Skeletal muscle tissue (tissue), 4 donors: ENCODE results near the gene GNGT1. TPM values are rescaled to one million over a fixed set of nuclear protein-coding genes. Genes with fewer than 3 reads are reported as not detected.

ENCODE experiments used
- H3K27ac ChIP-seq: one replicate; pipeline ENCODE4 v1.7.0; 2013; ENCODE audit warnings: mild to moderate bottlenecking, low read depth, low read length, inconsistent platforms
- H3K27me3 ChIP-seq, 3 donors: one replicate each; pipeline ENCODE4 v1.7.0; 2013; ENCODE audit warnings: low read length in 3 of 3; ENCODE audit not compliant: control insufficient read depth in 3 of 3, insufficient read depth in 3 of 3
- H3K36me3 ChIP-seq, 3 donors: one replicate each; pipeline ENCODE4 v1.7.0; 2013; ENCODE audit warnings: low read length in 3 of 3; ENCODE audit not compliant: control insufficient read depth in 3 of 3, insufficient read depth in 3 of 3
- H3K4me1 ChIP-seq, 3 donors: one replicate each; pipeline ENCODE4 v1.7.0; 2013; ENCODE audit warnings: low read length in 3 of 3, mild to moderate bottlenecking in 3 of 3; ENCODE audit not compliant: control insufficient read depth in 3 of 3, insufficient read depth in 3 of 3
- H3K4me3 ChIP-seq, 3 donors: one replicate each; pipeline ENCODE4 v1.7.0; 2013; ENCODE audit warnings: low read length in 3 of 3
- H3K9ac ChIP-seq, 3 donors: one replicate each; pipeline ENCODE4 v1.7.0; 2013; ENCODE audit warnings: low read length in 3 of 3, mild to moderate bottlenecking in 3 of 3, moderate library complexity in 2 of 3, low read depth in 1 of 3
- H3K9me3 ChIP-seq, 3 donors: one replicate each; pipeline ENCODE4 v1.7.0; 2013; ENCODE audit warnings: low read length in 3 of 3; ENCODE audit not compliant: control insufficient read depth in 3 of 3
- total RNA-seq: library from RNA; depleted of rRNA; stranded (reverse); fragments of >200 nt; gene quantifications from one replicate; pipeline ENCODE4 v1.2.3, GENCODE V29; 2014
- donor health status: Osteomylitis.

Gene GNGT1
- total RNA-seq, 1 donor from 2014 or later: not detected

DNA sequence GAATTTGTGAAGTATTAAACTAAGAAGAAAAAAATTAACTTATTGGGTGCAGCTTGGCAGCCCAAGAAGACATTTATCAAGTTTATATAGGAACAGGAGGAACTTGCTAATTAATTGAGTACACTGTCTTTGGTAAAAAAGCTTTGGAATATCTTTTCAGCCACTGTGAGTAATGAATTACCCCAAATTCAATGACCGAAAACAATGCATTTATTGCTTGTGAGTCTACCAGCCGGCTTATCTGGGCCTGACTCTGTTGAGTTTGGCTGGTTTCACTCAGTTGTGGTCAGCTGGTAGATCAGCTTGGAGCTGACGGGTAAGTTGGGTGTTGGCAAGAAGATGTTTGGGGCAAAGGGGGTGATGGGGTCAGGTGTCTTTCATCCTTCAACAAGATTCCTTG is 26.8 kb downstream of the GNGT1 start:
- Histone ChIP-seq H3K9me3 (no peaks in the 10 kb centered on the region), H3K9ac (no peak overlapping the region), H3K4me1 (no peaks in the 10 kb centered on the region), H3K4me3 (no peak overlapping the region), H3K27ac (no peak overlapping the region), H3K27me3 (no peaks in the 10 kb centered on the region), H3K36me3 (no peaks in the 10 kb centered on the region)

DNA sequence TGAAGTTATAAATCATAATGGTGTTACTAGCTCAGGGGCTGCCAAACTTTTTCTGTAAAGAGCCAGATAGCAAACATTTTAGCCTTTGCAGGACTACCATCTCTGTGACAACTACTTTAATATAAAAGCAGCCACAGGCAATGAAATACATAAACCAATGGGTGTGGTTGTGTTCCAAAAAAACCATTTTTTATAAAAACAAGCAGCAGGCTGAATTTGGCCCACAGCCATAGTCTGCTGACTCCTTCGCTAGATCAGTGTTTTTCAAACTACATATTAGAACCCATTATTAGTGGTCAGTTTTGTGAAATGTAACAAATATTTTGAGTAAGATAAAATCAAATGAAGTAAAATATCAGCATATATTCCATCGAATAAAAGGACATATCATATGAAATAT is 28.7 kb downstream of the GNGT1 start:
- no peaks in the 10 kb centered on the region for H3K4me1 ChIP-seq
- no peak overlapping the region for H3K4me3 ChIP-seq
- no peak overlapping the region for H3K9ac ChIP-seq
- no peaks in the 10 kb centered on the region for H3K36me3 ChIP-seq
- no peaks in the 10 kb centered on the region for H3K9me3 ChIP-seq
- H3K27ac ChIP-seq: no peak overlapping the region
- no peaks in the 10 kb centered on the region for H3K27me3 ChIP-seq

- no peaks in the 10 kb centered on the region for H3K9me3 ChIP-seq
- H3K27me3 ChIP-seq: no peaks in the 10 kb centered on the region
- no peak overlapping the region for H3K4me3 ChIP-seq
- no peak overlapping the region for H3K27ac ChIP-seq
- H3K4me1 ChIP-seq: no peaks in the 10 kb centered on the region
- H3K9ac ChIP-seq: no peak overlapping the region
- H3K36me3 ChIP-seq: no peaks in the 10 kb centered on the region
Observed at GRCh38 chr7:93937818-93938217, 31.5 kb downstream of the GNGT1 start.

DNA sequence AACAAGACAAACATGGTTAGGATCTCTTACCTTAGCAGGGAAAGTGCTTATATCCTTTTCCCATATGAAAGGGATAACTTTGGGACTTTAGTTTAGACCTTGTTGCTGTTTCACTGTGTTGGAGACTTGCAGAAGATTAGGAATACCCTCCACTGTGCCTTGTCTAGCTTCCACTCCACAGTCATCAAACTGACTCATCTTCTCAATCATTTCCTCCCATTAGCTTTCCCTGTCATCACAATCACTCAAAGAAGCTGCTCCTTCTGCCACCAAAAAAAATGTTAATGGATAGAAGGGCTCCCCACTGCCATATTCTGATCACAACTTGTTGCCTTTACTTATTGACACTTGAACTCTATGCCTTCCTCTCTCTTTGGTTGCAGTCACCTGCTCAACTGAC is 31.9 kb downstream of the GNGT1 start:
- Histone ChIP-seq H3K36me3 (no peaks in the 10 kb centered on the region), H3K4me1 (no peaks in the 10 kb centered on the region), H3K27me3 (no peaks in the 10 kb centered on the region), H3K9me3 (no peaks in the 10 kb centered on the region), H3K4me3 (no peak overlapping the region), H3K27ac (no peak overlapping the region), H3K9ac (no peak overlapping the region)

DNA sequence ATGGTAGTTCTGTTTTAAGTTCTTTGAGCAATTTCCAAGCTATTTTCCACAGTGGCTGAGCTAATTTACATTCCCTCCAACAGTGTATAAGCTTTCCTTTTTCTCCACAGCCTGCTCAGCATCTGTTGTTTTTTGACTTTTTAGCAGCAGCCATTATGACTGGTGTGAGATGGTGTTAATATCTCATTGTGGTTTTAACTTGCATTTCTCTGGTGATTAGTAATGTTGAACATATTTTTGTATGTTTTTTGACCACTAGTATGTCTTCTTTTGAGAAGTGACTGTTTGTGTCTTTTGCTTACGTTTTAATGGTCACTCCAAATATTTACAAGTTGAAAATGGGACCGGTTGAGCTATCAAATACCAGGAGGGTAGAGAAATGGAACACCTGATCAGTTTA is 35.6 kb downstream of the GNGT1 start:
- no peaks in the 10 kb centered on the region for H3K9me3 ChIP-seq
- no peak overlapping the region for H3K27ac ChIP-seq
- no peak overlapping the region for H3K4me3 ChIP-seq
- H3K4me1 ChIP-seq: peaks cover 0 to 4% (median 0%) of the 10 kb centered on the region in 3 donors
- H3K27me3 ChIP-seq: no peaks in the 10 kb centered on the region
- no peak overlapping the region for H3K9ac ChIP-seq
- no peaks in the 10 kb centered on the region for H3K36me3 ChIP-seq

- H3K27ac ChIP-seq: no peak overlapping the region
- no peaks in the 10 kb centered on the region for H3K9me3 ChIP-seq
- H3K9ac ChIP-seq: no peak overlapping the region
- H3K4me3 ChIP-seq: no peak overlapping the region
- H3K27me3 ChIP-seq: no peaks in the 10 kb centered on the region
- H3K36me3 ChIP-seq: no peaks in the 10 kb centered on the region
- H3K4me1 ChIP-seq: peaks cover 0 to 4% (median 0%) of the 10 kb centered on the region in 3 donors
Observed at GRCh38 chr7:93943816-93944540, 37.6 kb downstream of the GNGT1 start.

DNA sequence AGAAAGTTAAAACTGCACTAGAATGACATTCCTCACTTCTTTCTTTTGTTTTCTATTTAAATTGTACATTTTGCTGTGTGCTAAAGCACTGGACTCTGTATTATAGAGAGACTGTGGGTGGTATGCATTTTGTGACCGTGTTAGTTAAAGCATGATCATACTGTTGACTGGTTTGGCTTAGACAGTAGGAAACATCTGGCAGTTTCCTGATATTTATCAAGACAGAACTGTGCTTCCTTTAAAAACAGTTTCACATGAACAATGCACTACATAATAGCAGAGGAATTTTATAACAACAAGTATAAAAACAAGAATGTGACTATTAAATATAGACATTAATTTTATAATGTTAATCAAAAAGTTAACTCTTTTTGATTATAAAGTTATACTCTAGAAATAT is 38.3 kb downstream of the GNGT1 start:
- Histone ChIP-seq H3K4me1 (peaks cover 0 to 4% (median 0%) of the 10 kb centered on the region in 3 donors), H3K36me3 (no peaks in the 10 kb centered on the region), H3K27ac (no peak overlapping the region), H3K9ac (no peak overlapping the region), H3K27me3 (no peaks in the 10 kb centered on the region), H3K9me3 (no peaks in the 10 kb centered on the region), H3K4me3 (no peak overlapping the region)

DNA sequence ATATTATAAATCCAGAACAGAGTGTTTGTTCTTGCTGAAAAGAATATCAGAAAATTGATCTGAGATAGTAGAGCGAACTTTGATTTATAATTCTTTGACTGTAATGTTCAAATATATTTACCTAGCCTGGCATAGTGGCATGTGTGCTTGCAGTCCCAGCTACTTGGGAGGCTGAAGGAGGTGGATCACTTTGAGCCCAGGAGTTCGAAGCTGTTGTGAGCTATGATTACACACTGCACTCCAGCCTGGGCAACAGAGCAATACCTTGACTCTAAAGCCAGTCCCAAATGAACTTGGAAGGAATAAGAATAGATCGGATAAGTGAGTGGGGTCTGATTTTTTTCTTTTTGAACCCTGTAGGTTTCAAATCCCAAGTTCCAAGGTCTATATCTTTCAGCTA is 38.7 kb downstream of the GNGT1 start:
- Histone ChIP-seq H3K4me1 (peaks cover 0 to 4% (median 0%) of the 10 kb centered on the region in 3 donors), H3K9me3 (no peaks in the 10 kb centered on the region), H3K9ac (no peak overlapping the region), H3K27me3 (no peaks in the 10 kb centered on the region), H3K4me3 (no peak overlapping the region), H3K36me3 (no peaks in the 10 kb centered on the region), H3K27ac (peak overlapping the region; percentile 32)

GRCh38 chr7:93945756-93946535 is 39.6 kb downstream of the GNGT1 start:
- Histone ChIP-seq H3K4me1 (peaks cover 0 to 4% (median 0%) of the 10 kb centered on the region in 3 donors), H3K27me3 (no peaks in the 10 kb centered on the region), H3K9ac (no peak overlapping the region), H3K36me3 (no peaks in the 10 kb centered on the region), H3K9me3 (no peaks in the 10 kb centered on the region), H3K4me3 (no peak overlapping the region), H3K27ac (no peak overlapping the region)

- H3K36me3 ChIP-seq: no peaks in the 10 kb centered on the region
- no peak overlapping the region for H3K27ac ChIP-seq
- H3K9ac ChIP-seq: no peak overlapping the region
- no peaks in the 10 kb centered on the region for H3K27me3 ChIP-seq
- H3K4me3 ChIP-seq: no peak overlapping the region
- H3K4me1 ChIP-seq: peaks cover 0 to 4% (median 0%) of the 10 kb centered on the region in 3 donors
- no peaks in the 10 kb centered on the region for H3K9me3 ChIP-seq
Observed at GRCh38 chr7:93948106-93948505, 41.7 kb downstream of the GNGT1 start.
